ENCODE data around the gene WWOX.

WWOX gene

GRCh38 chr16:78443542-78444364 is 344.3 kb downstream of the WWOX start:
- DNase-seq, result no peak

GRCh38 chr16:78445818-78446217 is 346.4 kb downstream of the WWOX start:
- DNase-seq, result no peak

GRCh38 chr16:78446486-78446885 is 347.0 kb downstream of the WWOX start:
- no peak for DNase-seq

- DNase-seq, result no peak
These were observed 347.6 kb downstream of the WWOX start for GRCh38 chr16:78446992-78447563.

DNA sequence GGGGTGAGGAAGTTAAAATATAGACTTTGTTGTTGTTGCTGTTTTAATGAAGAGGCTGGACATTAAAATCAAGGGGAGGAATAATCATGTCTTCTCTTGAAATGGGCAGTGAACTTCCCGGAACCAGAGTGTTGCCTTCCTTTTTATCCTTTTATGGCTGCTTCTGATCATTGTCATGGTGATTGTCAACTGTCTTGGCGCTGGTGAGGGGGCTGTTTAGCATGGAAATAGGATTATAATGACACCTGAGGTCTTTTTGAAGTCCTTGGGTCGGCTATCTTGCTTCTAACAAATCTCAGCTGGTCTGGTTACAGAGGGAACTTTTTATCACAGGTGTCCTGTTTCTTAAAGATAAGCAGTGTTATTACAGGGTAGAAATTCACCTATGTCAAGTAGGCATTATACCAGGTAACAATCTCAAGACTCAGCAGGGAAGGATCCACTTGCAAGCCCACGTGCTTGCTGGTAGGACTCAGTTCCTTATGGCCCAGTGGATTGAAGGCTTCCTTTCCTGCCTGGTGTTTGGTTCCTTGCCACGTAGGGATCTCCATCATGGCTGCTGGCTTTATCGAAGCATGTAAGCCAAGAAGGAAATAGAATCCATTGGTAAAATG is 349.3 kb downstream of the WWOX start:
- DNase-seq, result no peak

- DNase-seq, result no peak
These were observed 350.8 kb downstream of the WWOX start for GRCh38 chr16:78450255-78450654.

DNA sequence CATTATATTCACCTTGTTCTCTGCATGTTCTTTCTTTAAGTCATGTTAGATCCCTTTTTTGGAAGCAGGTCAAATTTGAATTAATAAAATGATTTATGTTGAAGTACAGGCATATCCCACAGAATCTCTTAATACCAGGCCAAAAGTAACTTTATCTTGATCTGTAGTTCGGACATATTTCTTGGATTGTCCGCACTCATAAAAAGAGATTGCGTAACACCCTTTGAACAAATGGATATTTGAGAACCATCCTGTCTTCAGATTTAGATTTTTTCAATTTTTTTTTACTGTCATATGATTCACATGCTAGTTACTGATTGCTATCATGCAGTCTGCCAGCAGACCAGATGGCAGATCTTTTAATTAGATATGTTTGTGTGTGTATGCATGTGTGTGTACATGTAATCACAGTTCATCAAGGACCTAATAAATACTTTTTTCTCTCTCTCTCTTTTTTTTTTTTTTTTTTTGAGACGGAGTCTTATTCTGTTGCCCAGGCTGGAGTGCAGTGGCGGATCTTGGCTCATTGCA is 352.6 kb downstream of the WWOX start:
- no peak for DNase-seq

- DNase-seq, result no peak
These were observed 356.4 kb downstream of the WWOX start for GRCh38 chr16:78455861-78456260.

- no peak for DNase-seq
These were observed 359.1 kb downstream of the WWOX start for GRCh38 chr16:78458588-78458987.

GRCh38 chr16:78460428-78460827 is 361.0 kb downstream of the WWOX start:
- no peak for DNase-seq

DNA sequence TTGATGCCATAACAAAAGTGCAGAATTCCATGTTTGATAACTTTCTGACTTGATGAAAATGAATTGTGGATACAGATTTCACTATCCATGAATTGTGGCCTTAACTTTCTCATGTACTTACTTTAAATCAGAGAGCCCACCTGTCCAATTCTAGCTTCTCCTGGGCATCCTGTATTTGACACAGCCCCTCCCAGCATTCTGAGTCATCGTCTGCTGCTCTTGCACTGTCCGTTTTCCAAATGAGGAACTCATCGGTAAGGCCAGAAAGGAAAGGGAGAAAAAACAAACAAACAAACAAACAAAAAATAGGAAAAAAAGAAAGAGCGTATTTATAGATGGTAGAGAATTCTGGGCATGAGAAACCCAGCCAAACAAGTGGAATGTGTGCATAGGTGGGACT is 361.6 kb downstream of the WWOX start:
- no peak for DNase-seq

- no peak for DNase-seq
These were observed 362.2 kb downstream of the WWOX start for GRCh38 chr16:78461496-78462287.

DNA sequence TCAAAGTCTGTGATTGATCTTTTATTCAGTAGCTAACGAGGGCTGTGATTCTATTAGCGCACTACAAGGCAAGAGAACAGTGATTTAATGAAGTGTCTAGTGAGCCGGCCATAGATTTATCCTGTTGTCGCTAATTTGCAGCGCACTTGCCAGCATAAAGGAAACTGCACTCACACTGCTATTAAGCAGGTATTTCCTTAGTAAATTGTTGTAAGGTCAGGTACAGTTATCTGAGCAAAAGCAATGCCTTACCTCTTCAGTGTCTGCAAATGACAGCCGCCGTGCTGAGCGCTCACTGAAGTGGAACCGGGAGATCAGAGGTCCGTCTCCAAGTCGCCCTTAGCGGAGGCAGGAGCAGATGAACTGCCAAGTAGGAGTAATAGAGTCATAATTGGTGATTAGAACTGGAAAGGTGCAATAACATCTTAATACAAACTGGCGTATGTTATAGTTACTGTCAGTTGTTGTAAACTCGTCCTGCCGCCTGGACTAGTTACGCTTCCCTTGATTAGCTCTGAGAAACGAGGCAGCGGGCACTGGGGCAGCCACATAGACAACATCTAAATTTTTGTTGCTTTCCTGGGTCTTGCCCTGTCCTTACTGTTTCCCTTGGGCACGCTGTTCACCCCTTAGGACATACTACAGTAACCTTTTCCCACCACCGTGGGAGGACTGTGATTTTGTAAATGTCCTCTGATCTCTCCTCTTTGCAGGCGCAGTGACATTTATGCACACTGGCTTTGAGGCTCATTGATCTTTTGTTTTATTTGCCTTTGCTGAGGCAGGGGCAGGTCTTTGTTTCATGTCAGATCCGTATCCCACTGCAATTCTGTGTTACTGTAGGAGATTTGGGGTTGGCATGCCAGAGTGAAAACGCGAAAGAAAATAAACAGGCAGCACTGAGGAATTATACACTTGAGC is 363.1 kb downstream of the WWOX start:
- DNase-seq, result no peak

- no peak for DNase-seq
These were observed 364.1 kb downstream of the WWOX start for GRCh38 chr16:78463591-78463990.

- no peak for DNase-seq
These were observed 365.4 kb downstream of the WWOX start for GRCh38 chr16:78464833-78465232.

GRCh38 chr16:78465730-78466129 is 366.3 kb downstream of the WWOX start:
- DNase-seq, result no peak

GRCh38 chr16:78469787-78470186 is 370.3 kb downstream of the WWOX start:
- DNase-seq, result no peak

DNA sequence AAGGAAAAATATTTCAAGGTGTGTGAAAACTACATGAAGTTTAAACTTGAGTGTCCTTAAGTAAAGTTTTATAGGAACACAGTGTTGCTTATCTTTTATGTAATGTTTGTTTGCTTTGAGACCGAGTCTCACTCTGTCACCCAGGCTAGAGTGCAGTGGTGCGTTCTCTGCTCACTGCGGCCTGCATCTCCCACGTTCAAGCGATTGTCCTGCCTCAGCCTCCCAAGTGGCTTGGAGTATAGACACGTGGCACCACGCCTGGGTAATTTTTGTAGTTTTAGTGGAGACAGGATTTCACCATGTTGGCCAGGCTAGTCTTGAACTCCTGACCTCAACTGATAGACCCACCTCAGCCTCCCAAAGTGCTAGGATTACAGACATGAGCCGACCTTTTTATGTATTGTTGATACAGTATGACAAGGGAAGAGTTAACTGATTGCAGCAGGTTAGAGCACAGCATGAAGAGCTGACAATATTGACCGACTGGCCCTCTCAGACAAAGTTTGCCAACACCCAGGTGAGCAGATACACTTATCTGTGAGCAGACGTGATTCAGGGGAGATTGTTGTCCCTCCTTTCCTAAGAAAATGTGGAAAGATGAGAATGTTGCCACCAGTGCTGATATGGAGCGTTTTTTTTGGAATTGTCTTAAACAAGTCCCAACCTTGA is 373.7 kb downstream of the WWOX start:
- no peak for DNase-seq

- DNase-seq, result no peak
These were observed 375.3 kb downstream of the WWOX start for GRCh38 chr16:78474762-78475161.

DNA sequence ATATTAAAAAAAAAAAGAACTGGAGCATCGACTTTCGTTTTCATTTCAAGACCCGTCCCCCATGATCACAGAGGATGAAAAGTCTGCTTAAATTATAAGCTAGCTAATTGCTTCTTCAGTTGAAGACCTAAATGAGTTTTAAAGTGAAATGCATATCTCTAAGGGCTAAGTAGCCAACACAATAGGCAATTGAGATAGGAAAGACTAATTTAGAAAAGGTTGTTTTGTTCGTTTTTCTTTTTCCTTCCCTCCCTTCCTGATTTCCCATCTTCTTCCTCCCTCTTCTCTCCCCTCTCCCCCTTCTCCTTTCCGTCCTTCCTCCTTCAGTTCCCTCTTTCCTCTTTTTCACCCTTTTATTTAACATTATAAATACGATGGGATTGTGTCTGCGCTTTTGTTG is 377.2 kb downstream of the WWOX start:
- no peak for DNase-seq

- DNase-seq, result no peak
These were observed 378.9 kb downstream of the WWOX start for GRCh38 chr16:78478267-78478861.
